ENCODE results near the gene GLI1. TPM values are rescaled to one million over a fixed set of nuclear protein-coding genes. Genes with fewer than 3 reads are reported as not detected.

The GLI1 gene
- total RNA-seq, 2 donors from 2014 or later = 1.7 to 13.0 TPM

DNA sequence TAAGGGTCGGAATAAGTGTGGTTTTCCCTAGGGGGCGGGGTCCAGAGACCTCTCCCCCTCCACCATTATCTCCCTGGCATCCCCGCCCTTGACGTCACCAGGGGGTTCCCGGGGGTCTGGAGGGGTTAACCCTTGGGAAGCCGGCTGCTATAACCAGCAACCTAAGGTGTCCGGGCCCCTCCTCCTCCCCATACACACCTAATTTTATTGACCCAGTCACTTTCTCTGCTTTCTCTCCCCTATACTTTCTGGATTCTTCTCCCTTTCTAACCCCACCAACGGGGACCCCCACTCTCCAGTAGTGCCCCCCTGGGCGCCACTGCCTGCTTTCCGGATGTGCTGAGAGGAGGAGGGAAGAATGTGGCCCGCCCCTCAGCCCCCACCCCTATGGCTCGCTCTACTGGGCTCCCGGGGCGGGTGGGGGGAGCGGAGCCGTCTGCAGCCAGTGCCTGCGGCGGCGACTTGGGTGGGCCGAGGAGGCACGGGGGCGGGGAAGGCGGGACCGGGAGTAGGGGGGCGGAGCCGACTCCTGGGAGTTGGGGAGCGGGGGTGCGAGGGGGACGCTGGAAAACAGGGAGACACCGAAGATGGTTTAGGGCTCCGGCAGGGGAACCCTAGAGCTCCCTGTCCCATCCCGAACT, 1.8 kb downstream of the GLI1 start:
- H3K9me3 ChIP-seq = no peaks in the 10 kb centered on the region
- H3K27me3 ChIP-seq (replicated peaks; ENCODE audit: insufficient read depth) = no peaks in the 10 kb centered on the region
- peak overlapping the region; percentile 58 to 75 for H3K27ac ChIP-seq
- peaks cover 12 to 18% of the 10 kb centered on the region in 2 donors for H3K4me1 ChIP-seq (ENCODE audit: control insufficient read depth in 1 of 2, low read depth in 2 of 2)
- H3K4me3 ChIP-seq = peak overlapping the region; percentile 71
- H3K36me3 ChIP-seq = no peaks in the 10 kb centered on the region
- ATAC-seq (ENCODE audit: insufficient number of reproducible peaks, low FRiP score, low read depth) = no peak
- no peak for DNase-seq (ENCODE audit: low spot score)
- TF ChIP-seq, protein P1, sequence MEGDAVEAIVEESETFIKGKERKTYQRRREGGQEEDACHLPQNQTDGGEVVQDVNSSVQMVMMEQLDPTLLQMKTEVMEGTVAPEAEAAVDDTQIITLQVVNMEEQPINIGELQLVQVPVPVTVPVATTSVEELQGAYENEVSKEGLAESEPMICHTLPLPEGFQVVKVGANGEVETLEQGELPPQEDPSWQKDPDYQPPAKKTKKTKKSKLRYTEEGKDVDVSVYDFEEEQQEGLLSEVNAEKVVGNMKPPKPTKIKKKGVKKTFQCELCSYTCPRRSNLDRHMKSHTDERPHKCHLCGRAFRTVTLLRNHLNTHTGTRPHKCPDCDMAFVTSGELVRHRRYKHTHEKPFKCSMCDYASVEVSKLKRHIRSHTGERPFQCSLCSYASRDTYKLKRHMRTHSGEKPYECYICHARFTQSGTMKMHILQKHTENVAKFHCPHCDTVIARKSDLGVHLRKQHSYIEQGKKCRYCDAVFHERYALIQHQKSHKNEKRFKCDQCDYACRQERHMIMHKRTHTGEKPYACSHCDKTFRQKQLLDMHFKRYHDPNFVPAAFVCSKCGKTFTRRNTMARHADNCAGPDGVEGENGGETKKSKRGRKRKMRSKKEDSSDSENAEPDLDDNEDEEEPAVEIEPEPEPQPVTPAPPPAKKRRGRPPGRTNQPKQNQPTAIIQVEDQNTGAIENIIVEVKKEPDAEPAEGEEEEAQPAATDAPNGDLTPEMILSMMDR (IDR thresholded peaks at IDR 0.05) = no peak

DNA sequence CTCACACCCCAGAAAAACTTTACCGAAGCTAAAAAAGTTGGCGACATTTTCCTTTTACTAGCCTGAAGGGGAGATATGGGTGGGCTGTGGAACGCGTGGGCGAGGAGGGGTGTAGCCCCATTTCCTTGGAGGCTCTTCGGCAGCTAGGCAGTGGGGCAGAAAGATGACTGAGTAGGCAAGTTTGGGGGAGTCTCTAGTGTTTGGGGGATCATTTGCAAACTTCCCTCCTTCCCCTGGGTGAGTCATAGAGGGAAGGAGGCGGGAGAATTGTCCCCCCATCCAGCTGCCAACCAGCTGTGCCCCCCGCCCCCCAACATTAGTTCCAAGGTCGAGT, 2.3 kb downstream of the GLI1 start:
- Histone ChIP-seq H3K27ac (peak overlapping the region; percentile 58 to 75), H3K4me3 (peak overlapping the region; percentile 71), H3K4me1 (ENCODE audit: control insufficient read depth in 1 of 2, low read depth in 2 of 2) (peaks cover 12 to 18% of the 10 kb centered on the region in 2 donors), H3K9me3 (no peaks in the 10 kb centered on the region), H3K27me3 (replicated peaks; ENCODE audit: insufficient read depth) (no peaks in the 10 kb centered on the region), H3K36me3 (no peaks in the 10 kb centered on the region)
- DNase-seq (ENCODE audit: low spot score) (no peak), ATAC-seq (ENCODE audit: insufficient number of reproducible peaks, low FRiP score, low read depth) (no peak)
- TF ChIP-seq, protein P1 (IDR thresholded peaks at IDR 0.05) = no peak

DNA sequence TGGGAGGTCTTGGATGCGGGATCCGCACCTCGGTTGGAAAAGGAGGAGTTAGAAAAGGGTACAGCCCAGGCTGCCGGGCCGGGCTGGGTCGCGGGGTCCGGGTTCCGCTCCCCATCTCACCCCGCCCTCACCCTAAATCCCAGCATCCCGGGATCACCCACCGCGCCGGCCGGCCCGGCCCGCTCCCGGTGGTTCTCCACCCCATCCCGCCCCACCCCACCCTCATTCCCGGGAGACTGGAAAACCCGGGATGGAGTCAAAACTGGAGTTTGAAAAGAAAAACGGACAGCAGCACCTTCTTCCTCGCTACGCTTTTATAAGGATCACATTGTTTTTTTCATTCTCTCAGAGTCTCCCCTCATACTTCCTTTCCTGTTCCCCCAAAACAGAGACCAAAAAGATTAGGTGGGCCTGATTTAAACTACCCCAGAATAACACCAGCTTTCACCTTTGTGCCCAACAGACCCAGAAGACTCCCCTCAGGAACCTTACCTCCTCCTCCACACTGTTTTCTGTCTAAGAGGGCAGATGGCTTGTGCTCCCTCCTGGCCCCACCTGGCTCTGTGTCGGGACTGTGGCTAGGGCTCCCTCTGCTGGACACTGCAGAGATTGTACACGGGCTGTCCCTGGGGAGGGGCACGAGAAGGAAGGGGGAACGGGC, 2.8 kb downstream of the GLI1 start:
- H3K27ac ChIP-seq = peak overlapping the region; percentile 58 to 75
- no peaks in the 10 kb centered on the region for H3K9me3 ChIP-seq
- H3K4me1 ChIP-seq (ENCODE audit: control insufficient read depth in 1 of 2, low read depth in 2 of 2) = peaks cover 12 to 18% of the 10 kb centered on the region in 2 donors
- TF ChIP-seq, protein P1 (IDR thresholded peaks at IDR 0.05) = peak; percentile 91
- ATAC-seq (ENCODE audit: insufficient number of reproducible peaks, low FRiP score, low read depth) (peak; percentile 61), DNase-seq (ENCODE audit: low spot score) (peak; percentile 72)
- no peaks in the 10 kb centered on the region for H3K36me3 ChIP-seq
- H3K4me3 ChIP-seq = peak overlapping the region; percentile 71
- no peaks in the 10 kb centered on the region for H3K27me3 ChIP-seq (replicated peaks; ENCODE audit: insufficient read depth)

DNA sequence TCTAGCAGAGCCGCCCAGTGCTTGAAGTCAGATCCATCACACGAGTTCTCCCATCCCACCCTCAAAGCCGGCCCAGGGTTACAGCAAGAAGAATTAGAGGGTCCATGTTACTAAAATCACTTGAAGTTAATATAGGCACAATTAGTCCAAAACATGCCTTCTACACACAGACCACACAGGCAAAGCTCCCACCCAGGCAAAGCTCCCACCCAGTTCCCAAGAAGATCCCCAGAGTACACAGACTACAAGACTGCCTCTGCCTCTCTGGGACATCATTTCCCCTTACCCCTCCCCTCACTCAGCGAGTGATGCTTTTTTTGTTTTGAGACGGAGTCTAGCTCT, 3.3 kb downstream of the GLI1 start:
- DNase-seq (ENCODE audit: low spot score) (no peak), ATAC-seq (ENCODE audit: insufficient number of reproducible peaks, low FRiP score, low read depth) (no peak)
- Histone ChIP-seq H3K27ac (peak overlapping the region; percentile 58 to 75), H3K27me3 (replicated peaks; ENCODE audit: insufficient read depth) (no peaks in the 10 kb centered on the region), H3K9me3 (no peaks in the 10 kb centered on the region), H3K36me3 (no peaks in the 10 kb centered on the region), H3K4me3 (peak overlapping the region; percentile 71), H3K4me1 (ENCODE audit: control insufficient read depth in 1 of 2, low read depth in 2 of 2) (peaks cover 12 to 18% of the 10 kb centered on the region in 2 donors)
- TF ChIP-seq, protein P1 (IDR thresholded peaks at IDR 0.05) = peak; percentile 20

DNA sequence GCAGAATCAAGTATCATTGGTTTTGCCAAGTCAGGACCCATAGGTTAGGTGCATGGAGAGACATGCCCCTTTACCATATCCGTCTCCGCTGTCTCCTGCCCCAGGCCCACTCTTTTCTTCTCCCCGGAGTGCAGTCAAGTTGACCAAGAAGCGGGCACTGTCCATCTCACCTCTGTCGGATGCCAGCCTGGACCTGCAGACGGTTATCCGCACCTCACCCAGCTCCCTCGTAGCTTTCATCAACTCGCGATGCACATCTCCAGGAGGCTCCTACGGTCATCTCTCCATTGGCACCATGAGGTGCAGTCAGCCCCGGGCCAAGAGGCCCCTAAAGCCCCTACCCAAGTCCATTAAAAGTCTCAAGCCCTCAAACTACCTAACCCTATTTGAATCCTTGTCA, 5.0 kb downstream of the GLI1 start:
- no peaks in the 10 kb centered on the region for H3K9me3 ChIP-seq
- H3K36me3 ChIP-seq = no peaks in the 10 kb centered on the region
- no peaks in the 10 kb centered on the region for H3K27me3 ChIP-seq (replicated peaks; ENCODE audit: insufficient read depth)
- TF ChIP-seq, protein P1 (IDR thresholded peaks at IDR 0.05) = no peak
- no peak for DNase-seq (ENCODE audit: low spot score)
- H3K4me1 ChIP-seq (ENCODE audit: control insufficient read depth in 1 of 2, low read depth in 2 of 2) = peaks cover 12% of the 10 kb centered on the region in 2 donors
- no peak overlapping the region for H3K4me3 ChIP-seq
- no peak overlapping the region for H3K27ac ChIP-seq
- ATAC-seq (ENCODE audit: insufficient number of reproducible peaks, low FRiP score, low read depth) = no peak

All from thoracic aorta (tissue), 2 donors.